B cell (primary cell): ENCODE measurements around the gene PDLIM1. TPM values are rescaled to one million over a fixed set of nuclear protein-coding genes. Genes with fewer than 3 reads are reported as not detected.

Experiments
- ATAC-seq: fragments of 200-7000 bp; cut with Tn5 transposase; one replicate; pipeline ENCODE4 v1.10.0; 2021; ENCODE audit warnings: low read depth, mild to moderate bottlenecking, moderate number of reproducible peaks, moderate library complexity
- CTCF ChIA-PET: fragments of 350-600 bp; sonication (Branson Sonifier 250); formaldehyde crosslinking; loops from one replicate; lab custom pipeline; 2021; ENCODE audit warnings: antibody characterized with exemption, inconsistent platforms; lab: Charles Lee
- POLR2A ChIA-PET: fragments of 350-600 bp; sonication (Branson Sonifier 250); formaldehyde crosslinking; loops from one replicate; lab custom pipeline; 2021; ENCODE audit warnings: antibody characterized with exemption; lab: Charles Lee
- DNase-seq: peaks from one replicate; pipeline ENCODE4 v3.0.0; 2013
- H2AFZ ChIP-seq: 2 replicates; pipeline ENCODE4 v1.6.1; 2012; ENCODE audit warnings: mild to moderate bottlenecking, low read depth, low read length; ENCODE audit not compliant: insufficient read depth, poor library complexity, severe bottlenecking
- H3K27ac ChIP-seq, 2 donors: 1 replicate in 1 of 2; 2 replicates in 1 of 2; pipeline ENCODE4 v1.5.1; 2012 to 2013; ENCODE audit warnings: low read length in 2 of 2, mild to moderate bottlenecking in 2 of 2, moderate library complexity in 1 of 2
- H3K27me3 ChIP-seq, 4 experiments: fragments of 200-600 bp in 1 of 4; sonication (generic) in 1 of 4; replicated peaks in 1 of 4; 1 replicate in 2 of 4; 2 replicates in 2 of 4; pipeline versions ENCODE4 v1.6.1 to v1.7.0; 2013 to 2016; ENCODE audit warnings: low read length in 3 of 4, mild to moderate bottlenecking in 2 of 4, mixed read lengths in 1 of 4, moderate library complexity in 1 of 4; ENCODE audit not compliant: insufficient read depth in 4 of 4, control insufficient read depth in 3 of 4; ENCODE audit errors: control extremely low read depth in 1 of 4
- H3K36me3 ChIP-seq, 2 experiments: replicated peaks in 1 of 2; 1 replicate in 1 of 2; 2 replicates in 1 of 2; pipeline versions ENCODE4 v1.6.1 to v1.7.1; 2013; ENCODE audit warnings: low read length in 1 of 2; ENCODE audit not compliant: insufficient read depth in 2 of 2, control insufficient read depth in 1 of 2; ENCODE audit errors: control extremely low read depth in 1 of 2, extremely low read depth in 1 of 2
- H3K4me1 ChIP-seq, 2 donors: fragments of 200-600 bp in 1 of 2; sonication (generic) in 1 of 2; 1 replicate in 1 of 2; 2 replicates in 1 of 2; pipeline versions ENCODE4 v1.5.1 to v1.6.1; 2013 to 2017; ENCODE audit warnings: low read length in 2 of 2; ENCODE audit not compliant: control insufficient read depth in 2 of 2, insufficient read depth in 2 of 2
- H3K4me2 ChIP-seq: replicated peaks from 2 replicates; pipeline ENCODE3; 2012; ENCODE audit warnings: mild to moderate bottlenecking, low read depth, low read length; ENCODE audit not compliant: poor library complexity, severe bottlenecking
- H3K4me3 ChIP-seq, 5 experiments: fragments of 200-600 bp in 1 of 5; sonication (generic) in 1 of 5; 1 replicate in 3 of 5; 2 replicates in 2 of 5; pipeline versions ENCODE4 v1.5.1 to v1.7.0; 2011 to 2016; ENCODE audit warnings: low read length in 4 of 5, mild to moderate bottlenecking in 4 of 5, low read depth in 2 of 5, control low read depth in 1 of 5, moderate library complexity in 1 of 5; ENCODE audit not compliant: insufficient read depth in 1 of 5; ENCODE audit errors: control extremely low read depth in 1 of 5, extremely low read depth in 1 of 5
- H3K79me2 ChIP-seq: fragments of 200-600 bp; sonication (generic); one replicate; pipeline ENCODE4 v1.6.0; 2016; ENCODE audit warnings: low read length; ENCODE audit not compliant: control insufficient read depth, insufficient read depth
- H3K9ac ChIP-seq: fragments of 200-600 bp; sonication (generic); 2 replicates; pipeline ENCODE4 v1.6.1; 2017; ENCODE audit warnings: mild to moderate bottlenecking, low read length, moderate library complexity
- H3K9me3 ChIP-seq, 3 donors: one replicate each; pipeline versions ENCODE4 v1.6.1 to v1.7.1; 2013; ENCODE audit warnings: low read length in 2 of 3; ENCODE audit not compliant: control insufficient read depth in 2 of 3, insufficient read depth in 1 of 3; ENCODE audit errors: control extremely low read depth in 1 of 3
- H4K20me1 ChIP-seq: 2 replicates; pipeline ENCODE4 v1.6.0; 2012; ENCODE audit warnings: mild to moderate bottlenecking, low read length; ENCODE audit not compliant: insufficient read depth, control insufficient read depth, poor library complexity, severe bottlenecking
- H3K27ac Mint-ChIP-seq: one replicate; pipeline ENCODE4 v1.8.0; 2021; ENCODE audit warnings: mixed read lengths
- H3K27me3 Mint-ChIP-seq: one replicate; pipeline ENCODE4 v1.8.0; 2021; ENCODE audit warnings: mixed read lengths
- H3K4me1 Mint-ChIP-seq: one replicate; pipeline ENCODE4 v1.8.0; 2021; ENCODE audit warnings: mixed read lengths
- H3K4me3 Mint-ChIP-seq: one replicate; pipeline ENCODE4 v1.8.0; 2021; ENCODE audit warnings: mixed read lengths
- H3K9me3 Mint-ChIP-seq: one replicate; pipeline ENCODE4 v1.8.0; 2022; ENCODE audit warnings: mixed read lengths; ENCODE audit not compliant: insufficient read depth
- CTCF ChIP-seq: fragments of 200-600 bp; IDR thresholded peaks from one replicate; pipeline ENCODE4 v1.8.0; 2022; ENCODE audit warnings: antibody characterized with exemption, mild to moderate bottlenecking
- EZH2 ChIP-seq: IDR thresholded peaks from 2 replicates; pipeline ENCODE4 v1.6.1; 2012; ENCODE audit warnings: borderline replicate concordance, low read depth, mild to moderate bottlenecking, moderate library complexity, low read length; ENCODE audit not compliant: insufficient read depth, poor library complexity, severe bottlenecking
- WGBS: methylation state at CpG from one replicate; pipeline ENCODE4 v1.1.5; 2013; ENCODE audit warnings: missing lambda C conversion rate; ENCODE audit not compliant: insufficient coverage; 5-methylcytosine and 5-hydroxymethylcytosine counted together
- intact Hi-C: fragments of 100-400 bp; cut with micrococcal nuclease; formaldehyde crosslinking; loops from one replicate; pipeline ENCODE4 v1.10.0; 2022
- polyA plus RNA-seq: library from polyadenylated mRNA; depleted of rRNA; stranded (reverse); fragments of >200 nt; gene quantifications from 2 replicates; pipeline ENCODE4 v1.2.3, GENCODE V29; 2012
- total RNA-seq, 2 donors: library from RNA; stranded (reverse); fragments of 120-200 nt in 1 of 2; gene quantifications; 1 replicate in 1 of 2; 2 replicates in 1 of 2; pipeline versions ENCODE4 v1.2.3 to v1.2.4, GENCODE V29; 2013 to 2022

Gene PDLIM1
- total and polyA plus RNA-seq, 2 donors (not counting 1 experiment from before 2014, with no cell fraction given), result 123 to 135 TPM

- no peaks in the 10 kb centered on the region for H3K9me3 ChIP-seq
- peaks cover 95% of the 10 kb centered on the region for H3K79me2 ChIP-seq
- H3K4me2 ChIP-seq, result no peak overlapping the region
- ATAC-seq (no peak), DNase-seq (no peak)
- H4K20me1 ChIP-seq, result peaks cover 70% of the 10 kb centered on the region
- H3K27me3 ChIP-seq, result no peaks in the 10 kb centered on the region
- POLR2A ChIA-PET, result interaction anchor here (0.7 to 1.6 kb wide), 2 partner anchors 11 to 65 kb away, joined by 6 read pairs; no protein-coding TSS in a partner anchor
- H3K36me3 ChIP-seq, result peaks cover 3 to 4% of the 10 kb centered on the region in 2 experiments
- Mint-ChIP-seq H3K9me3 (no peaks in the 10 kb centered on the region), H3K27me3 (no peaks in the 10 kb centered on the region), H3K4me3 (no peak overlapping the region), H3K4me1 (peaks cover 75% of the 10 kb centered on the region), H3K27ac (peak overlapping the region; percentile 74)
- no peak overlapping the region for H2AFZ ChIP-seq
- TF ChIP-seq EZH2 (no peak), CTCF (no peak)
- H3K4me1 ChIP-seq, result peaks cover 39 to 49% of the 10 kb centered on the region in 2 donors
- no peak overlapping the region for H3K9ac ChIP-seq
- no peak overlapping the region for H3K27ac ChIP-seq
- CTCF ChIA-PET, result interaction anchor here (0.9 to 1.6 kb wide), 3 partner anchors 18 to 86 kb away, joined by 3 to 6 read pairs (median 4); no protein-coding TSS in a partner anchor
- H3K4me3 ChIP-seq, result no peak overlapping the region
- intact Hi-C loops, result no loop called here
- 40% methylated on average over 1 of the region's 1 CpG for WGBS
Measured at GRCh38 chr10:95277201-95277570, 13.6 kb downstream of the PDLIM1 start.

DNA sequence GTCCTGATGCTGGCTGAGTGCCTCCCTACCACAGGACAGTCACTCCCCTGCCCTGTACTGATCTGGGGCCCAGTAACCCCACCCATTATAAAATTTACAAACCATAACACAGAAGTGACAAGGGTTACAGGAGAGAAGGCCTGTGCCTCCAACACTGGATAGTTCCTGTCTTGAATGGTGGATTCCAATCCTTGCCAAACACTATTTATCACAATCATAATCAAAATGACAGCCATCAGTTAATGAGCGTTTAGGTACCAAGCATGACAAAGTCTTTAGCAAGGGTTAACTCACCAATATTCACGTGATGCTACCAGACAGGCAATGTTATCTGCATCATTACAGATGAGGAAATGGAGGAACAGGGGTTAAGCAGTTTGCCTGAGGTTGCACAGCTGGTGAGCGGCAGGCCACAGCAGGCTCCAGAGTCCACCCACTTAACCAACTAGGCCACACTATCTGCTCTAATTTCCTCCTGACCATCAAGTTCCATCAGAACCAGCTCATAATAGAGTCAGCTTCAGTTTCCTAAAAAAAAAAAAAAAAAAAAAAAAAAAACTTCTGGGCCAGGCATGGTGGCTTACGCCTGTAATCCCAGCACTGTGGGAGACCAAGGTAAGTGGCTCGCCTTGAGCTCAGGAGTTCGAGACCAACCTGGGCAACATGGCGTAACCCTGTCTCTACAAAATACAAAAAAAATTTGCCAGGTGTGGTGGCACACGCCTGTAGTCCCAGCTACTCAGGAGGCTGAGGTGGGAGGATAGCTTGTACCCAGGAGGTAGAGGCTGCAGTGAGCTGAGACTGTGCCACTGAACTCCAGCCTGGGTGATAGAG is 14.2 kb downstream of the PDLIM1 start:
- ChIA-PET CTCF (interaction anchor here (0.8 to 1.6 kb wide), 4 partner anchors 19 to 87 kb away, joined by 3 to 6 read pairs (median 4); no protein-coding TSS in a partner anchor), POLR2A (interaction anchor here (0.6 to 0.7 kb wide), 2 partner anchors 17 to 66 kb away, joined by 3 to 6 read pairs; no protein-coding TSS in a partner anchor)
- DNase-seq (no peak), ATAC-seq (peak; percentile 17)
- H2AFZ ChIP-seq, result no peak overlapping the region
- no peaks in the 10 kb centered on the region for H3K9me3 ChIP-seq
- Mint-ChIP-seq H3K27me3 (no peaks in the 10 kb centered on the region), H3K4me3 (peak overlapping the region; percentile 9), H3K27ac (peak overlapping the region; percentile 62), H3K4me1 (peaks cover 69% of the 10 kb centered on the region), H3K9me3 (no peaks in the 10 kb centered on the region)
- peak overlapping the region; percentile 12 for H3K4me2 ChIP-seq
- intact Hi-C loops, result no loop called here
- no peak overlapping the region for H3K4me3 ChIP-seq
- H3K9ac ChIP-seq, result no peak overlapping the region
- peaks cover 1 to 4% of the 10 kb centered on the region in 2 experiments for H3K36me3 ChIP-seq
- H3K27ac ChIP-seq, result peak overlapping the region in 1 of 2 donors; percentile 33
- TF ChIP-seq CTCF, result no peak
- no peak for TF ChIP-seq EZH2
- H3K27me3 ChIP-seq, result no peaks in the 10 kb centered on the region
- H3K79me2 ChIP-seq, result peaks cover 93% of the 10 kb centered on the region
- H4K20me1 ChIP-seq, result peaks cover 68% of the 10 kb centered on the region
- H3K4me1 ChIP-seq, result peaks cover 38 to 49% of the 10 kb centered on the region in 2 donors
- 80% methylated on average over 2 of the region's 8 CpGs for WGBS
